LNCAP (cell line): ENCODE results near the gene C8B.

Experiments used
- CTCF ChIP-seq: fragments of 450-650 bp; IDR thresholded peaks from 2 replicates; pipeline ENCODE4 v1.5.1; 2017; ENCODE audit warnings: mild to moderate bottlenecking

Gene C8B

DNA sequence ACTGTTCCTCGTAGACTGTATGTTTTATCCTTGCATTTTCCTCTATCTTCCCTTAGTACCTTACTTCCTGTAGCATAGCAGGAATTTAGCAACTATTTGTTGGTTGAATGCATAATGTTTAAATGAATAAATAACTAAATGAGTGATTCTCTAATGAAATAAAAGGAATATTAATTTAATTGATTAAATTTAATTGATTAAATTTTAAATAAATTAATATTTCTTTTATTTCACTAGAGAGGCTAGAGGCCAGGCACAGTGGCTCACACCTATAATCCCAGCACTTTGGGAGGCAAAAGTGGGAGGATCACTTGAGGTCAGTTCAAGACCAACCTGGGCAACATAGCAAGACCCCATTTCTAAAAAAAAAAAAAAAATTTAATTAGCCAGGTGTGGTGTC lies 25.8 kb downstream of the C8B start:
- no peak for TF ChIP-seq CTCF

GRCh38 chr1:56939209-56939608 lies 26.6 kb downstream of the C8B start:
- TF ChIP-seq CTCF, result no peak

GRCh38 chr1:56938646-56939045 lies 27.2 kb downstream of the C8B start:
- TF ChIP-seq CTCF, result no peak

- TF ChIP-seq CTCF, result no peak
These were observed 31.3 kb downstream of the C8B start for GRCh38 chr1:56934430-56935060.

GRCh38 chr1:56933606-56934005 lies 32.2 kb downstream of the C8B start:
- no peak for TF ChIP-seq CTCF

DNA sequence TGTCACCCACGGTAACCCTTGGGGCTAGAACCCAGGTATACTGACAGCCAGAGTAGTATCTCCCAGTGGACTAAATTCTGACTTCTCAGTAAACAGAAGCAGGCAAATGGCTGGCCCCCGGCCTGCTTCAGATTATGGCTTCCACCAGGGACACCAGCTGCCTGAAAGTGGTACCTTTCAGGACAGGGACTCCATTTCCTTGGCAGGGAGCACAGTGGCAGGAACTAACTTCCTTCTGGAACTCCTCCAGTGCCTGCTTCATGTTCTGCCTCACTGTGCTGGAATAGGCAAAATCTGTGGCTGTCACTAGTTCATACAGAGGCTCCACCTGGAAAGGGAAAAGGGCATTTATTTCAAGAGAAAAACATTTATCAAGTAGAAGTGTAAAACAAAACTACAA lies 32.7 kb downstream of the C8B start:
- TF ChIP-seq CTCF, result no peak

DNA sequence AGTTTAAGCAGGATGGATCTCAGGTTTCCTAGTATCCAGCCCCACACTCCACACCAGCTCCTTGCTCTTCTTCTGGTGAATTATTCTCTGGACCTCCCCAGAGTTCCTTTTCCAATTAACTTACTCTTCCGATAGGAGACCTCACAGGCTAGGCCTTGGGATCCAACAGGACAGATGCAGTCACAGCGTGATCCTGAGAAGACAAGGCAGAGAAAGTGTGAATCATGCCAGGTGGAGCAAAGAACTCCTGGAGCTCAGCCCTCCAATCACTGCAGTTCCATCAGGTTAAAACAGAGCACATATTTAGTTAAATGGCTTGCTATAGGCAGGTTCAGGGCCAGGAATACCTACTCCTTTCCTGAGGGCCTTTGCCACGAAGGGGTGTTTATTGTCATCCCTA lies 34.1 kb downstream of the C8B start:
- TF ChIP-seq CTCF, result no peak

DNA sequence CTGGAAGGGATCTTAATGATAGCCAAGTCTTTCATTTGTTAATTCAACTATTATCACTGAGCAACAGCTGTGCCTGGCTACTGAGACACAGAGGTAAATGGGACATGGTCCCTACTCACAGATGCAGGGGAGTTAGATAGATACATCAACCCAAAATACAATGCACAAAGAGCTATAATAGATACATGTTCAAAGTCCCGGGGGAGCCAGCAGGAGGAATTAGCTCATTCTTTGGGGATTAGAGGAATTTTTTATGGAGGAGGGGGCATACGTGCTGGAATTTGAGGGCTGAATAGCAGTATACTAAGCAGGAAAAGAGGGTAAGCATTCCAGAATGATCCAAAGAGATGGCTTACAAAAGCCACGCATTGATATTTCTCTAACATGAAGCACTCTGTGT lies 34.6 kb downstream of the C8B start:
- TF ChIP-seq CTCF, result no peak
